Stimulated activated naive CD8-positive, alpha-beta T cell treated with anti-CD3 and anti-CD28 coated beads, Interleukin-15, Interleukin-2, amounts not matched to agents 100 ng/mL and 50 ng/mL, for 24 hours (primary cell): ENCODE data around the gene KCNN3.

Experiments used
- H3K27ac Mint-ChIP-seq: one replicate; pipeline ENCODE4 v1.8.0; 2021; ENCODE audit warnings: mild to moderate bottlenecking, mixed read lengths
- H3K27me3 Mint-ChIP-seq: one replicate; pipeline ENCODE4 v1.8.0; 2021; ENCODE audit warnings: mixed read lengths
- H3K36me3 Mint-ChIP-seq: one replicate; pipeline ENCODE4 v1.8.0; 2021; ENCODE audit warnings: low read depth, mixed read lengths
- H3K4me1 Mint-ChIP-seq: one replicate; pipeline ENCODE4 v1.8.0; 2021; ENCODE audit warnings: low read depth, mixed read lengths
- H3K4me3 Mint-ChIP-seq: one replicate; pipeline ENCODE4 v1.8.0; 2021; ENCODE audit warnings: mild to moderate bottlenecking, mixed read lengths
- H3K9me3 Mint-ChIP-seq: one replicate; pipeline ENCODE4 v1.8.0; 2021; ENCODE audit warnings: mixed read lengths

KCNN3 gene

GRCh38 chr1:154760469-154760933 lies 109.6 kb downstream of the KCNN3 start:
- H3K27me3 Mint-ChIP-seq, result peaks cover 17% of the 10 kb centered on the region
- H3K27ac Mint-ChIP-seq, result no peak overlapping the region

GRCh38 chr1:154759793-154760192 lies 110.3 kb downstream of the KCNN3 start:
- H3K4me3 Mint-ChIP-seq, result peak overlapping the region; percentile 76

More at GRCh38 chr1:154760469-154760933, 109.6 kb downstream of the KCNN3 start:
- H3K9me3 Mint-ChIP-seq, result no peaks in the 10 kb centered on the region
- no peaks in the 10 kb centered on the region for H3K36me3 Mint-ChIP-seq
- H3K4me3 Mint-ChIP-seq, result peak overlapping the region; percentile 76
- H3K4me1 Mint-ChIP-seq, result peaks cover 54% of the 10 kb centered on the region

GRCh38 chr1:154759196-154759595 lies 110.9 kb downstream of the KCNN3 start:
- Mint-ChIP-seq H3K4me3 (peak overlapping the region; percentile 76), H3K36me3 (no peaks in the 10 kb centered on the region), H3K27ac (peak overlapping the region; percentile 96), H3K4me1 (peaks cover 59% of the 10 kb centered on the region), H3K27me3 (peaks cover 11% of the 10 kb centered on the region), H3K9me3 (no peaks in the 10 kb centered on the region)

More at GRCh38 chr1:154759793-154760192, 110.3 kb downstream of the KCNN3 start:
- Mint-ChIP-seq H3K4me1 (peaks cover 59% of the 10 kb centered on the region), H3K36me3 (no peaks in the 10 kb centered on the region), H3K27ac (peak overlapping the region; percentile 96), H3K9me3 (no peaks in the 10 kb centered on the region), H3K27me3 (peaks cover 12% of the 10 kb centered on the region)

- H3K4me3 Mint-ChIP-seq, result no peak overlapping the region
- no peaks in the 10 kb centered on the region for H3K36me3 Mint-ChIP-seq
- peak overlapping the region; percentile 96 for H3K27ac Mint-ChIP-seq
- H3K27me3 Mint-ChIP-seq, result peaks cover 7% of the 10 kb centered on the region
- peaks cover 59% of the 10 kb centered on the region for H3K4me1 Mint-ChIP-seq
- no peaks in the 10 kb centered on the region for H3K9me3 Mint-ChIP-seq
These were observed 111.7 kb downstream of the KCNN3 start for GRCh38 chr1:154758346-154758745.

- no peaks in the 10 kb centered on the region for H3K9me3 Mint-ChIP-seq
- peak overlapping the region; percentile 85 for H3K27ac Mint-ChIP-seq
- no peaks in the 10 kb centered on the region for H3K36me3 Mint-ChIP-seq
- no peak overlapping the region for H3K4me3 Mint-ChIP-seq
- H3K27me3 Mint-ChIP-seq, result peaks cover 2% of the 10 kb centered on the region
- H3K4me1 Mint-ChIP-seq, result peaks cover 64% of the 10 kb centered on the region
These were observed 113.1 kb downstream of the KCNN3 start for GRCh38 chr1:154756793-154757548.

GRCh38 chr1:154755858-154756730 lies 114.0 kb downstream of the KCNN3 start:
- H3K9me3 Mint-ChIP-seq, result no peaks in the 10 kb centered on the region
- no peaks in the 10 kb centered on the region for H3K27me3 Mint-ChIP-seq
- peaks cover 73% of the 10 kb centered on the region for H3K4me1 Mint-ChIP-seq
- no peaks in the 10 kb centered on the region for H3K36me3 Mint-ChIP-seq
- peak overlapping the region; percentile 85 for H3K27ac Mint-ChIP-seq
- no peak overlapping the region for H3K4me3 Mint-ChIP-seq

- Mint-ChIP-seq H3K27ac (no peak overlapping the region), H3K36me3 (no peaks in the 10 kb centered on the region), H3K27me3 (no peaks in the 10 kb centered on the region), H3K4me3 (no peak overlapping the region), H3K9me3 (no peaks in the 10 kb centered on the region), H3K4me1 (peaks cover 73% of the 10 kb centered on the region)
These were observed 116.7 kb downstream of the KCNN3 start for GRCh38 chr1:154753426-154753825.

- H3K4me3 Mint-ChIP-seq, result no peak overlapping the region
- H3K36me3 Mint-ChIP-seq, result no peaks in the 10 kb centered on the region
- peak overlapping the region; percentile 95 for H3K27ac Mint-ChIP-seq
- no peaks in the 10 kb centered on the region for H3K27me3 Mint-ChIP-seq
- peaks cover 73% of the 10 kb centered on the region for H3K4me1 Mint-ChIP-seq
- H3K9me3 Mint-ChIP-seq, result no peaks in the 10 kb centered on the region
These were observed 117.6 kb downstream of the KCNN3 start for GRCh38 chr1:154752273-154753030.

- peaks cover 74% of the 10 kb centered on the region for H3K4me1 Mint-ChIP-seq
- H3K36me3 Mint-ChIP-seq, result no peaks in the 10 kb centered on the region
- no peaks in the 10 kb centered on the region for H3K9me3 Mint-ChIP-seq
- H3K27ac Mint-ChIP-seq, result peak overlapping the region; percentile 95
- H3K4me3 Mint-ChIP-seq, result peak overlapping the region; percentile 60
- no peaks in the 10 kb centered on the region for H3K27me3 Mint-ChIP-seq
These were observed 118.4 kb downstream of the KCNN3 start for GRCh38 chr1:154751690-154752089.

GRCh38 chr1:154750681-154751665 lies 119.1 kb downstream of the KCNN3 start:
- H3K4me1 Mint-ChIP-seq, result peaks cover 74% of the 10 kb centered on the region
- peak overlapping the region; percentile 95 for H3K27ac Mint-ChIP-seq

GRCh38 chr1:154749078-154749760 lies 120.9 kb downstream of the KCNN3 start:
- Mint-ChIP-seq H3K36me3 (no peaks in the 10 kb centered on the region), H3K4me3 (peak overlapping the region; percentile 82), H3K27ac (peak overlapping the region; percentile 90), H3K4me1 (peaks cover 82% of the 10 kb centered on the region), H3K9me3 (no peaks in the 10 kb centered on the region), H3K27me3 (no peaks in the 10 kb centered on the region)

More at GRCh38 chr1:154750681-154751665, 119.1 kb downstream of the KCNN3 start:
- no peaks in the 10 kb centered on the region for H3K27me3 Mint-ChIP-seq
- no peak overlapping the region for H3K4me3 Mint-ChIP-seq
- no peaks in the 10 kb centered on the region for H3K36me3 Mint-ChIP-seq
- no peaks in the 10 kb centered on the region for H3K9me3 Mint-ChIP-seq

- Mint-ChIP-seq H3K4me3 (peak overlapping the region; percentile 82), H3K9me3 (no peaks in the 10 kb centered on the region), H3K27ac (peak overlapping the region; percentile 90), H3K4me1 (peaks cover 90% of the 10 kb centered on the region), H3K36me3 (no peaks in the 10 kb centered on the region), H3K27me3 (no peaks in the 10 kb centered on the region)
These were observed 121.7 kb downstream of the KCNN3 start for GRCh38 chr1:154748405-154748775.

GRCh38 chr1:154747740-154748404 lies 122.2 kb downstream of the KCNN3 start:
- H3K9me3 Mint-ChIP-seq, result no peaks in the 10 kb centered on the region
- peak overlapping the region; percentile 82 for H3K4me3 Mint-ChIP-seq
- no peaks in the 10 kb centered on the region for H3K27me3 Mint-ChIP-seq
- peaks cover 87% of the 10 kb centered on the region for H3K4me1 Mint-ChIP-seq
- peak overlapping the region; percentile 90 for H3K27ac Mint-ChIP-seq
- H3K36me3 Mint-ChIP-seq, result no peaks in the 10 kb centered on the region
